ENCODE results near the gene TBC1D2. TPM values are rescaled to one million over a fixed set of nuclear protein-coding genes. Genes with fewer than 3 reads are reported as not detected.

Gene TBC1D2
- polyA plus RNA-seq, 1 donor = 3.4 TPM

- DNase-seq = no peak
Observed at GRCh38 chr9:98218562-98219363, 36.7 kb downstream of the TBC1D2 start.

- DNase-seq = no peak
Observed at GRCh38 chr9:98217255-98217654, 38.2 kb downstream of the TBC1D2 start.

GRCh38 chr9:98216391-98216790 is 39.1 kb downstream of the TBC1D2 start:
- DNase-seq = no peak

GRCh38 chr9:98215821-98216220 is 39.6 kb downstream of the TBC1D2 start:
- DNase-seq = no peak

- no peak for DNase-seq
Observed at GRCh38 chr9:98215271-98215670, 40.2 kb downstream of the TBC1D2 start.

GRCh38 chr9:98214811-98215210 is 40.6 kb downstream of the TBC1D2 start:
- no peak for DNase-seq

GRCh38 chr9:98211260-98211659 is 44.2 kb downstream of the TBC1D2 start:
- no peak for DNase-seq

- no peak for DNase-seq
Observed at GRCh38 chr9:98210435-98210834, 45.0 kb downstream of the TBC1D2 start.

- DNase-seq = no peak
Observed at GRCh38 chr9:98209530-98209929, 45.9 kb downstream of the TBC1D2 start.

GRCh38 chr9:98208635-98209034 is 46.8 kb downstream of the TBC1D2 start:
- no peak for DNase-seq

GRCh38 chr9:98207606-98208005 is 47.8 kb downstream of the TBC1D2 start:
- no peak for DNase-seq

GRCh38 chr9:98206754-98207153 is 48.7 kb downstream of the TBC1D2 start:
- DNase-seq = no peak

- DNase-seq = no peak
Observed at GRCh38 chr9:98204692-98205091, 50.8 kb downstream of the TBC1D2 start.

GRCh38 chr9:98203153-98203552 is 52.3 kb downstream of the TBC1D2 start:
- DNase-seq = no peak

GRCh38 chr9:98202252-98202651 is 53.2 kb downstream of the TBC1D2 start:
- no peak for DNase-seq

- DNase-seq = no peak
Observed at GRCh38 chr9:98201749-98202148, 53.7 kb downstream of the TBC1D2 start.

GRCh38 chr9:98201102-98201501 is 54.3 kb downstream of the TBC1D2 start:
- no peak for DNase-seq

- no peak for DNase-seq
Observed at GRCh38 chr9:98199388-98200033, 55.9 kb downstream of the TBC1D2 start.

- no peak for DNase-seq
Observed at GRCh38 chr9:98195671-98196070, 59.8 kb downstream of the TBC1D2 start.

GRCh38 chr9:98193336-98193944 is 62.0 kb downstream of the TBC1D2 start:
- no peak for DNase-seq

- DNase-seq = peak; percentile 65
Observed at GRCh38 chr9:98192503-98193335, 62.7 kb downstream of the TBC1D2 start, which contains the start of gene CORO2A. Gene CORO2A, minus strand, starts transcription at chr9:98192637. Its CDS starts 34,977 bp downstream, at chr9:98157660.

Data from left kidney (tissue), 2 donors.